ENCODE results near the gene UMPS. TPM values are rescaled to one million over a fixed set of nuclear protein-coding genes. Genes with fewer than 3 reads are reported as not detected.
"Not testable (repeated sequence)": the region's sequence is repeated elsewhere in the genome, so short reads cannot be mapped to it uniquely, and the experiment has no call there.

UMPS gene
- total RNA-seq, 2 donors from 2014 or later = 15.5 to 16.1 TPM

DNA sequence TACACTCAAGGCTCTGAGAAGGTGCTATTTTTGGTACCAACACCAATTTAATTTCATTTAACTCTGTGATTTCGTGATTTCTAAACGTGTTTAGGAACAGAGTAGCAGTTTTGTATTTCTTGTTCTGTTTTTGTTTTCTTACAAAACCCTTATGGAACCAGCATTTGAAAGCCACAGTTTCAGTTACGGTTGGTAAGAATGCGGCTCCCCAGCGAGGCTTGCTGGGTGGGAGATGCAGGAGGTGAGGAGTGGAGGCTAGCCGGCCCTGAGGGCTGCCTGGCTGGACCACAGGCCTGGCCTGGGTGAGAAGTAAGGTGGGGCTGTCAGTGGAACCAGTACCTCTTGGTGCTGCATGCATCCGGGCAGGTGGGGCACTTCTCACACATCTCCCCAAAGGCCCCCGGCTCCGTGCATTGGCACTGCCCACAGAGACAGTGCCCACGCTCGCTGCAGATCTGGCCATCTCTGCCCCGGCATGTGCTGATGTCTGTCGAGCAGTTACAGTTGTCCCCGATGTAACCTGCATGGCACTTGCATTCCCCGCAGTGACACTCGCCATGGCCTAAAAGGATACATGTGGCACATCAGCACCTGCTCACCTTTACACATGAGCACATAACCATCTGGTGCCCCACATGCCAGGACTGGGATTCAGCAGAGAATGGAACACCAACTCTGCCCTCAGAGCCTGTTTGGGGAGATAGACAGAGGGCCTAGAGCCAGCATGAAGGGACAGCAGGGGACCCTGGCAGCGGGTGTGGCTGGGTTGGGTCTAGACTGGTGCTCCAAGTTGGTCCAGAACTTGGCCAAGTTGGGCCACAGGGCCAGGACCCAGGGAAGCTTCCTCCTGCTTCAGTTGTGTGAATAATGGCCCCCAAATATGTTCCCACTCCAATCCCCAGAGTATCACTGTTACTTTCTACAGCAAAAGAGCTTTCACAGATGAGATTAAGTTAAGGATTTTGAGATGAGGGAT lies 43.4 kb downstream of the UMPS start:
- intact Hi-C loops (cut with DNase I) = no loop called here
- no peak for DNase-seq (ENCODE audit: low spot score)

DNA sequence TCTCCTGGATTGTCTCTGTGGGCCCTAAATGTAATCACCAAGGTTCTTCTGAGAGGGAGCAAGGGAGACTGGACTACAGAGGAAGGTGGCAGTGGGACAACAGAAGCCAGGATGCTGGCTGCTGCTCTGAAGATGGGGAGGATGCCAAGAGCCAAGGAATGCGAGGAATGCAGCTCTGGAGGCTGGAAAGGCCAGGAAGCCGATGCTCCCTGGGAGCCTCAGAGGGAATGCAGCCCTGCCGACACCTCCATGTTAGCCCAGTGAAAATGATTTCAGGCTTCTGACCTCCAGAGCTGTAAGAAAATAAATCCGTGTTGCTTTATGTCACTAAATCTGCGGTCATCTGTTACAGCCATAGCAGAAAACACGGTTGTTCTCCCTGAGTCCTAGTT lies 44.1 kb downstream of the UMPS start:
- intact Hi-C loops (cut with DNase I) = no loop called here
- DNase-seq (ENCODE audit: low spot score) = no peak

GRCh38 chr3:124774841-124775402 lies 44.7 kb downstream of the UMPS start:
- intact Hi-C loops (cut with DNase I) = no loop called here
- DNase-seq (ENCODE audit: low spot score) = no peak

DNA sequence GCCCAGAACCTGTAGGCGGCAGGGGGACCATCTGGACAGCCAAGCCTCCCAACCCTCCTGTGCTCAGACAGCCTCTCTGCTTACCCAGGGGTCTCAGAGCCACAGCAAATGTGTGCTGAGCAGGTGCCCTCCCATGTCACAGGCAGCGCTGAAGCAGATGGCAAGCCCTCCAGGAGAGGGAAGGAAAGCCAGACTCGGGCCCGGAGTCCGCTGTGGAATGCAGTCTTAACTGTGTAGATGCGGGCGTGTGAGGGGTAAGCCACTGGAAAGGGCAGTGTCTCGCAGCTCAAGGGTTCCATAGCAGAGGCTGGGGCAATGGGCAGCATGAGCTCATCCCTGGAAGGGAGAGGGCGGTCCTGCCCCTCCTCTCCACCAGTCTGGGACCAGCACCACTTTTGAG lies 45.6 kb downstream of the UMPS start:
- no peak for DNase-seq (ENCODE audit: low spot score)
- intact Hi-C loops (cut with DNase I) = no loop called here

GRCh38 chr3:124776856-124777255 lies 46.6 kb downstream of the UMPS start:
- intact Hi-C loops (cut with DNase I) = no loop called here
- DNase-seq (ENCODE audit: low spot score) = peak; percentile 75

DNA sequence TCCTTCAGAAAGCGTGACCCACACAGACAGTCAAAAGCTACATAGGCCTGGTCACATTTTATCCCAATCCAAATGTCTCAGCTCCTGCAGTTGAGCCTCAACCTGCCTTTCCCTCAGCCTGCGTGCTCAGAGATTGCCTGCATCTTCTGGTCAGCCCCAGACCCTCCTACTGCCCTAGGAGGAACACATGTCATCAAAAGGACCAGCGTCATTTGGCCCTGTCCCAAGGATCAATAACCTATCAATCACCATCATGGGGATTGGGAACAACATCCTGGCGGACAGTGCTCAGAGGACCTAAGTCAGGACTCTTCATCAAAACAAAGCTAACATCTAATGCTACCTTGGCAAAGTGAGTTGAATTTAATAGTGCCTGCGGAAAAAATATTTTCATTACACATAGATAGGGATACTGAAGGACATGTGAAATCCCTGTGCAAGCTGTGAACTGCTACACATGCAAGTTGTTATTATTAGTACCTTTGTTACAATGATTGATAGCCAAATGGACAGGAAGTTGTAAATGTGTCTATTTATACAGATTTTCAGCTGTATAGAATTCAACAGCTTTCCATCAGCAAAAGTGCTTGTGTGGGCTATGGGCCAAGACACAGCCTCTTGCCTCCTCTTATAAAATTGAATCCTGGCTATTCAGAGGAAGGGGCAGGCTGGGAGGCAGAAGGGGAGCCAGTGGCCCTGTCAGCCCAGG lies 47.7 kb downstream of the UMPS start:
- peak; percentile 32 for DNase-seq (ENCODE audit: low spot score)
- intact Hi-C loops (cut with DNase I) = no loop called here

- intact Hi-C loops (cut with DNase I) = no loop called here
- peak; percentile 56 for DNase-seq (ENCODE audit: low spot score)
Measured at GRCh38 chr3:124779116-124779515, 48.9 kb downstream of the UMPS start.

DNA sequence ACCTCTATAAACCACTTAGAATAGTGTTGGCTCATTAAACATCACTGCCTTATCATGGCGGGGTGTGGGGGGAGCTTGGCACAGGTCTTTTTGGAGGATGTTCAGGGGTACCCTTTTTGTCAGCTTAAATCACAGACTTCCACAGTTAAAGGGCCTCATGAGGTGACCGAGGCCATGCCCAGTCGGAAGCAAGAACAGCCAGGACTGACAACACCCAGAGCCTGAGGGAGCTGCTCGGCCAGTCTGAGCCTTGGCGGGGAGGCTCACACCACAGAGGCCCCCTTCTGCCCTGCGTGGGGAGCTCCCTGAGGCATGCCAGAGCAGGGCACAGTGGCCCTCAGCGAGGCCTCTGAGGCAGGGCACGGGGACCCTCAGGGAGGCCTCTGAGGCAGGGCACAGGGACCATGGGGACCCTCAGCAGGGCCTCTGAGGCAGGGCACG lies 49.5 kb downstream of the UMPS start:
- intact Hi-C loops (cut with DNase I) = loop anchor here in 1 of 2 donors (5.0 kb wide), 1 partner anchor 108 kb away; the partner anchor contains the start of gene ITGB5
- DNase-seq (ENCODE audit: low spot score) = peak; percentile 72

- intact Hi-C loops (cut with DNase I) = loop anchor here in 1 of 2 donors (5.0 kb wide), 1 partner anchor 107 kb away; the partner anchor contains the start of gene ITGB5
- DNase-seq (ENCODE audit: low spot score) = peak; percentile 94
Measured at GRCh38 chr3:124780356-124780755, 50.1 kb downstream of the UMPS start.

DNA sequence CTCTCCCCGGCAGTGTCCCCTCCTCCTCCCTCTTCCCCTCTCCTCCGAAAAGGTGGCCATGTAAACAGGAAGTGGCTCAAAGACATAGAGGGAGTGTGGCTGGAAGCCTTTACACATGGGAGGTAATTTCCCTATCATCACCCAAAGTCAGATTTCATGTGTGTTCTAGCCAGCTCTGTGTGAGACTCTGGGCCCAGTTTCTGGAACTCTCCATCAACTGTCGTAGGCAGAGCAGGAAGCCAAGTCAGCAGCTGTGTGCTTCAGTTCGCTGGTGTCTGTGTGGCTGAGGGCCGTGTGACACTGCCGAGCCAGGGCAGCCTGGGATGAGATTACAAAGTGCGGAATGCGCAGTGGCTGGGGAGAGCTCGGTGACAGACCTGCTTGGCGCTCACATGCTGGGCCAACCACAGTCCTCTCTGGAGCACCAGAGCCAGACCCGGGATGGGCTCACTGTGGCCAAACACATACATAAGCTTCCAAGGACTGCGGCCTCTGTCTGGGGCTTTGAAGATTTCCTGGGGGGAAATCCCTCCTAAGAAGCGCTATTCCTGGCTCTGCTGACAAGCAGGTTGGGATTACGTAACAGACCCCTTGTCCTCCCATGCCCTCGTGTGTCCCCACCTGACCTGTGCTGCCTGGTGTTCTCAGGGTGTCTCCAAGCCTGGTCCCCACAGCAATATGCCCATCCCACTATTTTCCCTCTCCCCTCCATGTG lies 50.7 kb downstream of the UMPS start:
- intact Hi-C loops (cut with DNase I) = loop anchor here in 1 of 2 donors (5.0 kb wide), 1 partner anchor 106 kb away; the partner anchor contains the start of gene ITGB5
- peak; percentile 93 for DNase-seq (ENCODE audit: low spot score)

DNA sequence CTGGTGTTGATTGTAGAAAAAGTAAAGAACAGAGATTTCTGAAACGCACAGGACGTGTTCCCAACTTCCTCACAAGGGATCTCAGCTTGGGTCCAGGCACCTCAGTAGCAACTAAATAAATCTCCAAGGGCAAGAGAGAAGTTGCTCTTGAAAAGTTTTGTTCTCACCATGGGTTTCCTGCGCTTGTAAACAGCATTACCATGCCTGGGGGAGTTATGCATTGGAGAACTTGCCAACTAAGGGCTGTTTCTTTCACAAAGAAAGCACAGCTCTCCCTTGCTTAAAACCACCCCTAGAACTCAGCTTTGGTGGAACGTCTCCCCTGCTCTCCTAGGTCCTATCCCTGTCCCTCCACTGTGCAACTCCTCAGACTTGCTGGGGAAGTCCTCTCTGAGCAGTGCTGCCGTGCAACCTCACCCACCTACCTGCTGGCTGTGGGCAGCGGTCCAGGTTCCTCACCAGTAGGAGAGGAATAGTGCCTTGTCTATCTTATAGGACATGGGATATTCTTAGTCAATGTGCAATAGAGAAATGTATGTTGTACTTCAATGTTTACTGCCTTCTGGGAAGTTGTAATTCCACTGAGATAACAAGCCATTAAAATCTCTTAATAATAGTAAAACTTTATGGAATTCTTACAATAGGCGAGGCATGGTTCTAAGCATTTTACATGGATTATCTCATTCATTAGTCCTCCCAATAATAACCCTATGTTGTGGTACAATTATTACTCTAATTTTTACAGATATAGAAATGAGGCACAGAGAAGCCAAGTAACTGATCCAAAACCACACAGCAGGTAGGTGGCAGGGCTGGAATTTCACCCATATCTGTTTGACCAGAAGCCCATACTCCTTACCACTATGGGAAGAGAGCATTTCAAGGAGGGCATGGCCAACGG lies 51.5 kb downstream of the UMPS start:
- intact Hi-C loops (cut with DNase I) = loop anchor here in 1 of 2 donors (5.0 kb wide), 1 partner anchor 106 kb away; the partner anchor contains the start of gene ITGB5
- no peak for DNase-seq (ENCODE audit: low spot score)

- intact Hi-C loops (cut with DNase I) = loop anchor here in 1 of 2 donors (5.0 kb wide), 1 partner anchor 105 kb away; the partner anchor contains the start of gene ITGB5
- DNase-seq (ENCODE audit: low spot score) = not testable (repeated sequence)
Measured at GRCh38 chr3:124782377-124782712, 52.1 kb downstream of the UMPS start.

DNA sequence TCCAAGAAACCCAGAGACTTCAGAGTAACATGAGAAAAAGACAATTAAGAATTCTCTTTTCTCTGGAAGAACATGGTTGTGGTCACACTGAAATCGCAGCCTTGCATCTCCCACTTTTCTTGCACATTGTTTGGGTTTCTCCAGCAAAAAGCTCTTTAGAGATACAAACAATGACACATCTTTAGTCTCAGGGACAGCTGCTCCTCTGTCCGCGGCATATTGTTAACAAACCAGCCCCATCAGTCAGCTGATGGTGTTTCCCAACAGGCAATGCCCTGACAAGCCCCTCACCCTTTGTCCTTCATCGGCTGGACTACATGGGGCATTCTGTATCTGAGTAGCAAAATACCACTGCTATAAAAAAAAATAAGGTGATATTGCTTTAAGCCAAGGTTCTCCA lies 53.4 kb downstream of the UMPS start:
- intact Hi-C loops (cut with DNase I) = loop anchor here in 1 of 2 donors (5.0 kb wide), 1 partner anchor 104 kb away; the partner anchor contains the start of gene ITGB5
- DNase-seq (ENCODE audit: low spot score) = no peak

DNA sequence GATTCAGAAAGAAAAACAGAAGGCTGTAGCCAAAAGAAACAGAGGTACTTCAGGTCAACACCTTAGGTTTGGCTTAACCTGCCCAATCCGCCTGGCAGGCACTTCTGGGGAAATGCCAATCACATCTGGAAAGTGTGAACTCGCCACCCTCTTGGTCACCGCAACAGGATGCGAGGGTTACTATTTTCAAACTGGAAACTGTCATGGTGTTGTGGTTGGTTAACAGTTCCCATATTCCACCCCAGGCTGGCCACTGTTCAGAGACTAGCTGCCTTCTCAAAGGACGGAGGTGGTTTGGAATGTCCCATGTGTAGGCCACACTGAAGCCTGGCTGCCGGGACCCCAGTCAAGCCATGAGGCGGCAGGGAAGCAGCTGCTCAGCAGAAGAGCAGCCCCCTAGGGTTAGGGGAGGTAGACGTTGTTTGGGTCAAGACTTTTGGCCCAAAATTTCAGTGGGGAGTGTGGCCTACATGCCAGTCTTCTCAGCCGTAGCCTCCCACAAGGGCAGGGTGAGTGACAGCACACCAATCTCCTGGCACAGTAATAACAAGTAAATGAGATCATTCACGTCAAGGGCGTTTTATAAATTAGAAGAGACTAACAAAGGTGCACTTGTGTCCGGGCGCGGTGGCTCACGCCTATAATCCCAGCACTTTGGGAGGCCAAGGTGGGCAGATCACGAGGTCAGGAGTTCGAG lies 54.6 kb downstream of the UMPS start:
- peak; percentile 75 for DNase-seq (ENCODE audit: low spot score)
- intact Hi-C loops (cut with DNase I) = loop anchor here in 1 of 2 donors (5.0 kb wide), 1 partner anchor 102 kb away; the partner anchor contains the start of gene ITGB5

DNA sequence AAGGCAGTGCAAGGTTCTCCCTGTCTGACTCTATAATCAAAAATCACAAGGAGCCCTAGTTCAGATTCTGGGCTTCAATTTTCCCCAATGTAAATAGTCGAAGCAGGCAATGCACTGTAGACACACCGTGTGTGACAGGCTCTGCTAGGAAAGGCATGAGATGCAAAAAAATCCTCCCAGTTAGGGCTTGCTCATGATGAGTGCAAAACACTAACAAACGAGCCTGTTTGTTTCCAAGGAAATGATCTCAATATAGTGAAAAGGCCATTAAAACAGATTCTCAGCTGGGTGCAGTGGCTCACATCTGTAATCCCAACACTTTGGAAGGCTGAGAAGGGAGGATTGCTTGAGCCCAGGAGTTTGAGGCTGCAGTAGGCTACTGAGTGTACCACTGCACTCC lies 55.7 kb downstream of the UMPS start:
- intact Hi-C loops (cut with DNase I) = no loop called here

DNA sequence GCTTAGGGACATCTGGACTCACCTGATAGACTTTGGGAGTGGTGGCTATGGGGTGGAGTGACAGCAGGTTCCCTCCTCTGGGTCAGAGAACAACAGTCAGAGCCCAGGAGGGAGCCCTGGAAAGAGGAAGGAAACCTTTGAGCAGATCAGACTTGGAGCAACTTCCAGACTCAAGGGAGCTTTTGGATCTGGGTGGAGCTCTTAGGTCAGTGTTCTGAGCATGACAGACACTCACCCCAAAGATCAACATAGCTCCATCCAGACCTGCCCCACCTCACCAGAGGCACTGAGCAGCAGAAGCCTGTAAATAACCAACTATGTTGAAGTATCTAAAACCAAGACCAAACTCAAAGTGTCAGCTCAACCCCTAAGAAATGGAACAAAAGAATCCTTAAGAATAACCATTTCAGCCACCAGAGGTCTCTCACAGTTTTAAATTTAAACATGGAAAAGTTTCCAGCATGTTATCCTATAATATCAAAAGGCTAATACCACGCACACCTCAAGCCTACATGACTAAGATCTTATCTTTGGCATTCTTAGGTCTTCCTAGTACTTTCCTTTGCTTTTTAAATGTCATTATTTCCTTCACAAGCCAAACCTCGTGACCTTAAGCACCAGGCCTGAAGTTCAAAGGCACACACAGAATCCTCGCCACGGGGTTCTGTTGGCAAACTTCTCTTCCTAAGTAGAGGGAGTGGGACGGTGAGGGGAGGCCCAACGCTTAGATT lies 56.4 kb downstream of the UMPS start:
- intact Hi-C loops (cut with DNase I) = no loop called here
- DNase-seq (ENCODE audit: low spot score) = peak; percentile 66

More for the DNA sequence above, 55.7 kb downstream of the UMPS start:
- peak; percentile 24 for DNase-seq (ENCODE audit: low spot score)
